T-cell (primary cell): Measurements from ENCODE around the gene MED26. TPM values are rescaled to one million over a fixed set of nuclear protein-coding genes. Genes with fewer than 3 reads are reported as not detected.
A peak's percentile ranks its signal among the peaks of the same experiment; 100 is the strongest.

ENCODE experiments used
- ATAC-seq, 4 experiments: fragments of 200-7000 bp in 3 of 4; fragments of 150-1000 bp in 1 of 4; cut with Tn5 transposase; replicated peaks in 1 of 4; 1 replicate in 3 of 4; 2 replicates in 1 of 4; pipeline ENCODE4 v1.10.0; 2021; ENCODE audit warnings: moderate library complexity in 3 of 4, mild to moderate bottlenecking in 2 of 4, moderate number of reproducible peaks in 1 of 4
- CTCF ChIA-PET, 2 donors: fragments of 300-600 bp; sonication (Branson Sonifier 250); formaldehyde crosslinking; loops; one replicate each; lab custom pipeline; 2022; ENCODE audit warnings: antibody characterized with exemption in 2 of 2; lab: Charles Lee
- POLR2A ChIA-PET, 2 donors: fragments of 300-600 bp; sonication (Branson Sonifier 250); formaldehyde crosslinking; loops; one replicate each; lab custom pipeline; 2022; ENCODE audit warnings: antibody characterized with exemption in 2 of 2; lab: Charles Lee
- DNase-seq, 35 experiments: peaks; one replicate each; pipeline versions ENCODE4 v3.0.0 to v3.0.0-alpha.2; 2013 to 2023
- H3K27ac ChIP-seq: one replicate; pipeline ENCODE4 v1.5.1; 2013; ENCODE audit warnings: low read length
- H3K27me3 ChIP-seq, 2 experiments: replicated peaks in 1 of 2; 1 replicate in 1 of 2; 2 replicates in 1 of 2; pipeline versions ENCODE4 v1.6.1 to v1.7.0; 2013; ENCODE audit warnings: low read length in 1 of 2, mixed read lengths in 1 of 2; ENCODE audit not compliant: control insufficient read depth in 2 of 2, insufficient read depth in 2 of 2; ENCODE audit errors: extremely low read depth in 1 of 2
- H3K36me3 ChIP-seq, 2 donors: 1 replicate in 1 of 2; 2 replicates in 1 of 2; pipeline versions ENCODE4 v1.6.1 to v1.7.0; 2013; ENCODE audit warnings: low read length in 1 of 2; ENCODE audit not compliant: control insufficient read depth in 2 of 2, insufficient read depth in 1 of 2; ENCODE audit errors: extremely low read depth in 1 of 2
- H3K4me1 ChIP-seq, 2 experiments: 1 replicate in 1 of 2; 2 replicates in 1 of 2; pipeline versions ENCODE4 v1.6.1 to v1.7.0; 2013; ENCODE audit warnings: low read length in 2 of 2, mixed read lengths in 1 of 2; ENCODE audit not compliant: insufficient read depth in 2 of 2, control insufficient read depth in 1 of 2; ENCODE audit errors: extremely low read depth in 1 of 2
- H3K4me3 ChIP-seq, 2 donors: 1 replicate in 1 of 2; 2 replicates in 1 of 2; pipeline versions ENCODE4 v1.5.1 to v1.7.0; 2013; ENCODE audit warnings: mild to moderate bottlenecking in 2 of 2, low read length in 1 of 2, moderate library complexity in 1 of 2; ENCODE audit not compliant: control insufficient read depth in 1 of 2; ENCODE audit errors: extremely low read depth in 1 of 2
- H3K9me3 ChIP-seq: 2 replicates; pipeline ENCODE4 v1.7.0; 2013
- H3K27ac Mint-ChIP-seq, 2 donors: one replicate each; pipeline ENCODE4 v1.8.0; 2020 to 2021; ENCODE audit warnings: mild to moderate bottlenecking in 2 of 2, mixed read lengths in 2 of 2
- H3K27me3 Mint-ChIP-seq, 2 donors: one replicate each; pipeline ENCODE4 v1.8.0; 2021 to 2022; ENCODE audit warnings: mixed read lengths in 2 of 2
- H3K36me3 Mint-ChIP-seq: one replicate; pipeline ENCODE4 v1.8.0; 2021; ENCODE audit warnings: mixed read lengths
- H3K4me1 Mint-ChIP-seq, 3 donors: one replicate each; pipeline ENCODE4 v1.8.0; 2020 to 2022; ENCODE audit warnings: mixed read lengths in 3 of 3, mild to moderate bottlenecking in 1 of 3
- H3K4me3 Mint-ChIP-seq, 3 donors: one replicate each; pipeline ENCODE4 v1.8.0; 2020 to 2022; ENCODE audit warnings: mild to moderate bottlenecking in 3 of 3, mixed read lengths in 3 of 3, moderate library complexity in 3 of 3
- H3K9me3 Mint-ChIP-seq, 3 donors: one replicate each; pipeline ENCODE4 v1.8.0; 2020 to 2022; ENCODE audit warnings: mixed read lengths in 3 of 3
- WGBS: methylation state at CpG from one replicate; pipeline ENCODE4 v1.1.5; 2013; ENCODE audit warnings: missing lambda C conversion rate; ENCODE audit not compliant: insufficient coverage; 5-methylcytosine and 5-hydroxymethylcytosine counted together
- total RNA-seq, 35 experiments: library from RNA in 6 of 35; stranded (reverse) in 6 of 35; fragments of 120-200 nt in 1 of 35; gene quantifications; one replicate each; pipeline versions ENCODE4 v1.2.1 to v1.2.4 and lab custom pipeline; 2013 to 2026

The MED26 gene
- total RNA-seq, 5 donors from 2014 or later (not counting 1 experiment from before 2014, with no cell fraction given), result 14.7 to 42.0 (median 21.1) TPM

GRCh38 chr19:16628984-16629691 lies 1.1 kb upstream of the MED26 start:
- Mint-ChIP-seq H3K9me3 (no peaks in the 10 kb centered on the region), H3K27ac (peak overlapping the region; percentile 98), H3K4me1 (peaks cover 38 to 46% (median 41%) of the 10 kb centered on the region in 3 donors), H3K27me3 (no peaks in the 10 kb centered on the region), H3K4me3 (peak overlapping the region; percentile 97 to 99 (median 98)), H3K36me3 (peaks cover 11% of the 10 kb centered on the region)
- no peaks in the 10 kb centered on the region for H3K27me3 ChIP-seq
- peaks cover 13 to 31% of the 10 kb centered on the region in 2 donors for H3K36me3 ChIP-seq
- peak overlapping the region; percentile 89 for H3K27ac ChIP-seq
- H3K4me3 ChIP-seq, result peak overlapping the region; percentile 87 to 95
- CTCF ChIA-PET, result interaction anchor here in 1 of 2 donors (0.5 to 1.3 kb wide), 2 partner anchors 63 to 571 kb away, joined by 3 to 9 read pairs; no protein-coding TSS in a partner anchor
- DNase-seq (peak in 8 of 35 experiments; percentile 1 to 58 (median 20)), ATAC-seq (peak in 3 of 4 experiments; percentile 2 to 21 (median 6))
- peaks cover 15 to 38% of the 10 kb centered on the region in 2 experiments for H3K4me1 ChIP-seq
- 2% methylated on average over 7 of the region's 23 CpGs for WGBS
- H3K9me3 ChIP-seq, result no peaks in the 10 kb centered on the region
- POLR2A ChIA-PET, result interaction anchor here (0.5 to 2.8 kb wide), 4 partner anchors 45 to 1308 kb away, joined by 3 to 10 read pairs (median 6); no protein-coding TSS in a partner anchor

DNA sequence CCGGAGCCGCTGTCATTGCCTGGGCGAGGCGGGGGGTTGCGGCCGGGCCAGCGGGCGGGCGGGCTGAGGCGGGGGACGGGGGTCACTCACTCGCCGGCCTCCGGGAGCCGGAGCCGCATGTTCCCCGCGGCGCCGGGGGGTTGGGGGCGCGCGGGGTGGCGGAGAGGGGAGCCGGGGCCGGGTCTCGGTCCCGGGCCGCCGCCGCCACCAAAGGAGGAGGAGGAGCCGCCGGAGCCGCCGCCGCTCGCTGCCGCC lies 149 bp downstream of the MED26 start:
- H3K9me3 ChIP-seq, result no peaks in the 10 kb centered on the region
- peaks cover 11 to 34% of the 10 kb centered on the region in 2 donors for H3K36me3 ChIP-seq
- ATAC-seq (peak in 1 of 4 experiments; percentile 0), DNase-seq (peak in 1 of 35 experiments; percentile 3)
- peak overlapping the region; percentile 67 to 91 for H3K4me3 ChIP-seq
- H3K4me3 Mint-ChIP-seq, result peak overlapping the region; percentile 85 to 97 (median 90)
- ChIA-PET POLR2A (interaction anchor here (0.5 to 2.8 kb wide), 4 partner anchors 37 to 44 kb away, joined by 3 to 13 read pairs (median 7); no protein-coding TSS in a partner anchor), CTCF (interaction anchor here (0.6 kb wide), 2 partner anchors 261 to 532 kb away, joined by 3 to 5 read pairs; no protein-coding TSS in a partner anchor)
- WGBS, result 0% methylated on average over 36 of the region's 38 CpGs
- peaks cover 15 to 39% of the 10 kb centered on the region in 2 experiments for H3K4me1 ChIP-seq
- no peaks in the 10 kb centered on the region for H3K27me3 ChIP-seq
- no peaks in the 10 kb centered on the region for H3K9me3 Mint-ChIP-seq
- H3K27ac Mint-ChIP-seq, result no peak overlapping the region
- H3K27ac ChIP-seq, result no peak overlapping the region
- H3K36me3 Mint-ChIP-seq, result peaks cover 11% of the 10 kb centered on the region
- no peaks in the 10 kb centered on the region for H3K27me3 Mint-ChIP-seq
- H3K4me1 Mint-ChIP-seq, result peaks cover 47 to 54% (median 52%) of the 10 kb centered on the region in 3 donors

- peak in 18 of 35 experiments; percentile 2 to 31 (median 9) for DNase-seq
- peaks cover 11% of the 10 kb centered on the region for H3K36me3 Mint-ChIP-seq
- H3K9me3 Mint-ChIP-seq, result no peaks in the 10 kb centered on the region
- ATAC-seq, result no peak
- peak overlapping the region; percentile 67 to 91 for H3K4me3 ChIP-seq
- no peaks in the 10 kb centered on the region for H3K27me3 Mint-ChIP-seq
- peak overlapping the region; percentile 72 to 78 for H3K27ac Mint-ChIP-seq
- peak overlapping the region; percentile 28 for H3K27ac ChIP-seq
- peaks cover 6 to 32% of the 10 kb centered on the region in 2 donors for H3K36me3 ChIP-seq
- peaks cover 15 to 44% of the 10 kb centered on the region in 2 experiments for H3K4me1 ChIP-seq
- CTCF ChIA-PET, result interaction anchor here (0.6 to 1.3 kb wide), 3 partner anchors 43 to 531 kb away, joined by 3 to 5 read pairs (median 5); no protein-coding TSS in a partner anchor
- no peaks in the 10 kb centered on the region for H3K9me3 ChIP-seq
- WGBS, result under 1% methylated on average over 38 of the region's 52 CpGs
- peak overlapping the region; percentile 85 to 97 (median 90) for H3K4me3 Mint-ChIP-seq
- POLR2A ChIA-PET, result interaction anchor here (0.5 to 2.8 kb wide), 3 partner anchors 40 to 44 kb away, joined by 4 to 13 read pairs (median 10); no protein-coding TSS in a partner anchor
- peaks cover 52 to 58% (median 56%) of the 10 kb centered on the region in 3 donors for H3K4me1 Mint-ChIP-seq
- H3K27me3 ChIP-seq, result no peaks in the 10 kb centered on the region
Measured at GRCh38 chr19:16627193-16627927, 644 bp downstream of the MED26 start.

GRCh38 chr19:16626796-16627192 lies 1.2 kb downstream of the MED26 start:
- CTCF ChIA-PET, result interaction anchor here in 1 of 2 donors (1.3 kb wide), 1 partner anchor 43 kb away, joined by 5 read pairs; no protein-coding TSS in a partner anchor
- no CpG with 5 or more reads among the region's 12 CpGs for WGBS
- no peaks in the 10 kb centered on the region for H3K9me3 ChIP-seq
- Mint-ChIP-seq H3K4me1 (peaks cover 57 to 61% (median 58%) of the 10 kb centered on the region in 3 donors), H3K4me3 (peak overlapping the region; percentile 85 to 97 (median 90)), H3K9me3 (no peaks in the 10 kb centered on the region), H3K36me3 (peaks cover 11% of the 10 kb centered on the region), H3K27me3 (no peaks in the 10 kb centered on the region), H3K27ac (peak overlapping the region; percentile 72 to 78)
- ATAC-seq (no peak), DNase-seq (no peak)
- H3K4me1 ChIP-seq, result peaks cover 15 to 45% of the 10 kb centered on the region in 2 experiments
- H3K27me3 ChIP-seq, result no peaks in the 10 kb centered on the region
- peak overlapping the region; percentile 67 to 91 for H3K4me3 ChIP-seq
- peak overlapping the region; percentile 28 for H3K27ac ChIP-seq
- POLR2A ChIA-PET, result interaction anchor here in 1 of 2 donors (2.8 kb wide), 1 partner anchor 42 kb away, joined by 10 read pairs; no protein-coding TSS in a partner anchor
- peaks cover 6 to 32% of the 10 kb centered on the region in 2 donors for H3K36me3 ChIP-seq

- ChIA-PET POLR2A (no interaction called here), CTCF (no interaction called here)
- H3K27ac Mint-ChIP-seq, result peak overlapping the region; percentile 25 to 29
- Histone ChIP-seq H3K9me3 (no peaks in the 10 kb centered on the region), H3K4me3 (no peak overlapping the region), H3K4me1 (peaks cover 15 to 52% of the 10 kb centered on the region in 2 experiments), H3K36me3 (peaks cover 6 to 25% of the 10 kb centered on the region in 2 donors), H3K27me3 (no peaks in the 10 kb centered on the region), H3K27ac (no peak overlapping the region)
- peaks cover 72 to 74% (median 72%) of the 10 kb centered on the region in 3 donors for H3K4me1 Mint-ChIP-seq
- DNase-seq, result no peak
- H3K27me3 Mint-ChIP-seq, result no peaks in the 10 kb centered on the region
- peak overlapping the region; percentile 85 to 97 (median 90) for H3K4me3 Mint-ChIP-seq
- 96% methylated on average over 9 of the region's 16 CpGs for WGBS
- ATAC-seq, result no peak
- peaks cover 4% of the 10 kb centered on the region for H3K36me3 Mint-ChIP-seq
- no peaks in the 10 kb centered on the region for H3K9me3 Mint-ChIP-seq
Measured at GRCh38 chr19:16625163-16625958, 2.6 kb downstream of the MED26 start.
